Liver (tissue), 9 donors: Measurements from ENCODE around the gene USP43. TPM values are rescaled to one million over a fixed set of nuclear protein-coding genes. Genes with fewer than 3 reads are reported as not detected.

ENCODE experiments used
- DNase-seq: peaks from one replicate; pipeline ENCODE4 v3.0.0-alpha.2; 2017; ENCODE audit warnings: low spot score
- H3K27ac ChIP-seq, 2 donors: one replicate each; pipeline ENCODE4 v1.7.0; 2013; ENCODE audit warnings: inconsistent platforms in 2 of 2, low read length in 2 of 2, control low read depth in 1 of 2, low read depth in 1 of 2, mild to moderate bottlenecking in 1 of 2
- H3K27me3 ChIP-seq, 4 donors: one replicate each; pipeline versions ENCODE4 v1.6.1 to v1.7.0; 2013; ENCODE audit warnings: low read length in 3 of 4, inconsistent platforms in 1 of 4, mild to moderate bottlenecking in 1 of 4, moderate library complexity in 1 of 4; ENCODE audit not compliant: control insufficient read depth in 4 of 4, insufficient read depth in 4 of 4
- H3K36me3 ChIP-seq, 4 donors: one replicate each; pipeline versions ENCODE4 v1.6.1 to v1.7.0; 2013; ENCODE audit warnings: low read length in 3 of 4, mild to moderate bottlenecking in 3 of 4, low read depth in 1 of 4, moderate library complexity in 1 of 4; ENCODE audit not compliant: control insufficient read depth in 4 of 4, insufficient read depth in 3 of 4
- H3K4me1 ChIP-seq, 4 donors: one replicate each; pipeline versions ENCODE4 v1.6.1 to v1.7.0; 2013; ENCODE audit warnings: low read length in 3 of 4, mild to moderate bottlenecking in 3 of 4, moderate library complexity in 1 of 4; ENCODE audit not compliant: control insufficient read depth in 4 of 4, insufficient read depth in 4 of 4
- H3K4me3 ChIP-seq, 3 donors: one replicate each; pipeline versions ENCODE4 v1.6.1 to v1.7.0; 2013; ENCODE audit warnings: low read length in 3 of 3, control low read depth in 1 of 3, low read depth in 1 of 3, mild to moderate bottlenecking in 1 of 3
- H3K9ac ChIP-seq, 2 donors: one replicate each; pipeline ENCODE4 v1.7.0; 2013; ENCODE audit warnings: low read length in 2 of 2, mild to moderate bottlenecking in 2 of 2, moderate library complexity in 2 of 2, control low read depth in 1 of 2, low read depth in 1 of 2
- H3K9me3 ChIP-seq, 4 donors: one replicate each; pipeline versions ENCODE4 v1.6.1 to v1.7.0; 2013; ENCODE audit warnings: low read length in 3 of 4; ENCODE audit not compliant: control insufficient read depth in 4 of 4
- ATF3 ChIP-seq: IDR thresholded peaks from 2 replicates; pipeline ENCODE4 v1.6.1; 2016; ENCODE audit warnings: antibody characterized with exemption
- CTCF ChIP-seq: fragments of 150-350 bp; IDR thresholded peaks from 2 replicates; pipeline ENCODE4 v1.5.1; 2017; ENCODE audit warnings: improper control_type of control experiment, low read depth, low read length; ENCODE audit not compliant: missing input control
- EGR1 ChIP-seq, 2 donors: IDR thresholded peaks; 2 replicates each; pipeline ENCODE4 v1.6.1; 2016 to 2018; ENCODE audit warnings: antibody characterized with exemption in 2 of 2, low read depth in 2 of 2
- FOXA1 ChIP-seq: IDR thresholded peaks from 2 replicates; pipeline ENCODE4 v1.6.1; 2016; ENCODE audit warnings: antibody characterized with exemption
- FOXA2 ChIP-seq: IDR thresholded peaks from 2 replicates; pipeline ENCODE4 v1.6.1; 2016; ENCODE audit warnings: antibody characterized with exemption
- HNF4A ChIP-seq, 2 donors: conservative IDR thresholded peaks; 2 replicates each; pipeline ENCODE4 v1.6.1; 2016; ENCODE audit warnings: antibody characterized with exemption in 2 of 2, mild to moderate bottlenecking in 2 of 2
- HNF4G ChIP-seq: IDR thresholded peaks from 2 replicates; pipeline ENCODE4 v1.6.1; 2016; ENCODE audit warnings: antibody characterized with exemption
- JUND ChIP-seq, 2 donors: IDR thresholded peaks; 2 replicates each; pipeline ENCODE4 v1.6.1; 2016; ENCODE audit warnings: antibody characterized with exemption in 2 of 2
- MAX ChIP-seq: IDR thresholded peaks from 2 replicates; pipeline ENCODE4 v1.6.1; 2016; ENCODE audit warnings: antibody characterized with exemption
- NR2F2 ChIP-seq: IDR thresholded peaks from 2 replicates; pipeline ENCODE4 v1.6.1; 2016; ENCODE audit warnings: antibody characterized with exemption
- REST ChIP-seq: IDR thresholded peaks from 2 replicates; pipeline ENCODE4 v1.6.1; 2016; ENCODE audit warnings: antibody characterized with exemption, mild to moderate bottlenecking
- RXRA ChIP-seq, 2 donors: IDR thresholded peaks; 2 replicates each; pipeline ENCODE4 v1.6.1; 2017 to 2018; ENCODE audit warnings: antibody characterized with exemption in 2 of 2, mild to moderate bottlenecking in 1 of 2
- SP1 ChIP-seq: IDR thresholded peaks from 2 replicates; pipeline ENCODE4 v1.6.1; 2018; ENCODE audit warnings: antibody characterized with exemption, mild to moderate bottlenecking
- TAF1 ChIP-seq: conservative IDR thresholded peaks from 2 replicates; pipeline ENCODE4 v1.6.1; 2016; ENCODE audit warnings: antibody characterized with exemption, mild to moderate bottlenecking
- YY1 ChIP-seq: IDR thresholded peaks from 2 replicates; pipeline ENCODE4 v1.6.1; 2016; ENCODE audit warnings: antibody characterized with exemption, mild to moderate bottlenecking
- ZBTB33 ChIP-seq: IDR thresholded peaks from 2 replicates; pipeline ENCODE4 v1.6.1; 2016; ENCODE audit warnings: antibody characterized with exemption
- WGBS: extraction: QIAGEN DNeasy Blood & Tissue Kit; methylation state at CpG from one replicate; pipeline ENCODE4 v1.1.7; 2013; 5-methylcytosine and 5-hydroxymethylcytosine counted together
- polyA plus RNA-seq, 2 donors: library from polyadenylated mRNA; stranded (reverse) in 1 of 2; unstranded in 1 of 2; fragments of 200-250 nt in 1 of 2; fragments of >200 nt in 1 of 2; fragmentation: Nextera tagmentation in 1 of 2; extraction: Ambion mirVana in 1 of 2; gene quantifications; one replicate each; pipeline versions ENCODE4 v1.2.1 to v1.2.3, GENCODE V29; 2013 to 2015
- total RNA-seq, 2 donors: library from RNA; depleted of rRNA; stranded (reverse); fragments of >200 nt; gene quantifications; one replicate each; pipeline ENCODE4 v1.2.3, GENCODE V29; 2014
- donor health status: healthy.
- donor health status: healthy.
- donor health status: healthy.
- donor health status: healthy.
- donor health status: healthy.

The USP43 gene
- total and polyA plus RNA-seq, 4 donors = 0.42 to 7.4 (median 0.94) TPM

- TF ChIP-seq YY1 (no peak), RXRA (IDR thresholded peaks at IDR 0.05) (no peak), SP1 (no peak), ZBTB33 (no peak)
Measured at GRCh38 chr17:9696279-9697044, 51.1 kb downstream of the USP43 start (continued).

- Histone ChIP-seq H3K4me3 (no peak overlapping the region), H3K27me3 (no peaks in the 10 kb centered on the region), H3K36me3 (peaks cover 0 to 3% (median 0%) of the 10 kb centered on the region in 4 donors), H3K27ac (no peak overlapping the region), H3K4me1 (no peaks in the 10 kb centered on the region), H3K9ac (no peak overlapping the region), H3K9me3 (no peaks in the 10 kb centered on the region)
- WGBS = 92% methylated on average over 7 of the region's 7 CpGs
- no peak for DNase-seq
- TF ChIP-seq MAX = no peak
- no peak for TF ChIP-seq FOXA2
- TF ChIP-seq YY1 = no peak
- no peak for TF ChIP-seq HNF4A (conservative IDR thresholded peaks at IDR 0.05)
- no peak for TF ChIP-seq FOXA1
- TF ChIP-seq CTCF = no peak
- TF ChIP-seq NR2F2 = no peak
- TF ChIP-seq ATF3 = no peak
- no peak for TF ChIP-seq SP1
Measured at GRCh38 chr17:9700136-9700535, 54.8 kb downstream of the USP43 start.

- H3K36me3 ChIP-seq = no peaks in the 10 kb centered on the region
- no peak for DNase-seq
- peaks cover 0 to 5% (median 2%) of the 10 kb centered on the region in 4 donors for H3K4me1 ChIP-seq
- no peaks in the 10 kb centered on the region for H3K27me3 ChIP-seq
- H3K9ac ChIP-seq = no peak overlapping the region
- H3K4me3 ChIP-seq = no peak overlapping the region
- no peaks in the 10 kb centered on the region for H3K9me3 ChIP-seq
- 90% methylated on average over 20 of the region's 20 CpGs for WGBS
- H3K27ac ChIP-seq = no peak overlapping the region
- no peak for TF ChIP-seq CTCF
- no peak for TF ChIP-seq YY1
- TF ChIP-seq EGR1 (IDR thresholded peaks at IDR 0.05; ENCODE audit: low read depth in 2 of 2) = no peak
- no peak for TF ChIP-seq REST
- no peak for TF ChIP-seq JUND (IDR thresholded peaks at IDR 0.05)
- TF ChIP-seq HNF4G = no peak
- no peak for TF ChIP-seq TAF1
- no peak for TF ChIP-seq MAX
- TF ChIP-seq NR2F2 = no peak
- TF ChIP-seq FOXA2 = no peak
Measured at GRCh38 chr17:9700754-9701476, 55.6 kb downstream of the USP43 start.
